SK-N-SH (cell line): ENCODE measurements around the gene TTC7B. TPM values are rescaled to one million over a fixed set of nuclear protein-coding genes. Genes with fewer than 3 reads are reported as not detected.

Experiments
- CTCF ChIA-PET: fragments of 300-600, 350-600 bp; formaldehyde crosslinking; extraction: SDS; loops from one replicate; lab custom pipeline; 2021; lab: Yijun Ruan, JAX
- POLR2A ChIA-PET: fragments of 350-600 bp; sonication (Branson Sonifier 250); formaldehyde crosslinking; extraction: SDS; loops from one replicate; lab custom pipeline; 2020; ENCODE audit warnings: antibody characterized with exemption, inconsistent platforms; lab: Yijun Ruan, JAX
- DNase-seq: peaks from one replicate; pipeline ENCODE4 v3.0.0; 2012
- H2AFZ ChIP-seq: fragments of 200-600 bp; sonication (generic); 2 replicates; pipeline ENCODE4 v1.8.1; 2016; ENCODE audit warnings: antibody characterized with exemption, mild to moderate bottlenecking, low read depth
- H3F3A ChIP-seq: fragments of 200-600 bp; sonication (generic); replicated peaks from 2 replicates; pipeline ENCODE3; 2016; ENCODE audit warnings: antibody characterized with exemption, mild to moderate bottlenecking; ENCODE audit not compliant: insufficient read depth
- H3K27ac ChIP-seq, 2 experiments: fragments of 200-500 bp in 1 of 2; fragments of 200-600 bp in 1 of 2; sonication (Bioruptor generic) in 1 of 2; sonication (generic), shearing (Covaris generic) in 1 of 2; 2 replicates each; pipeline versions ENCODE4 v1.5.1 to v1.6.1; 2014 to 2016; ENCODE audit warnings: low read depth in 2 of 2, inconsistent platforms in 1 of 2, low read length in 1 of 2, mild to moderate bottlenecking in 1 of 2, mixed read lengths in 1 of 2
- H3K27me3 ChIP-seq: fragments of 200-600 bp; sonication (generic), shearing (Covaris generic); 2 replicates; pipeline ENCODE4 v1.6.1; 2016; ENCODE audit warnings: mixed run types; ENCODE audit not compliant: insufficient read depth
- H3K36me3 ChIP-seq, 2 experiments: fragments of 200-500 bp in 1 of 2; fragments of 200-600 bp in 1 of 2; sonication (Bioruptor generic) in 1 of 2; sonication (generic) in 1 of 2; replicated peaks in 1 of 2; 2 replicates each; pipeline versions ENCODE3 to v1.5.1; 2014 to 2016; ENCODE audit warnings: low read length in 1 of 2, mild to moderate bottlenecking in 1 of 2; ENCODE audit not compliant: insufficient read depth in 2 of 2, control insufficient read depth in 1 of 2
- H3K4me1 ChIP-seq, 2 experiments: fragments of 200-500 bp in 1 of 2; fragments of 200-600 bp in 1 of 2; sonication (Bioruptor generic) in 1 of 2; sonication (generic), shearing (Covaris generic) in 1 of 2; 2 replicates each; pipeline versions ENCODE4 v1.5.1 to v1.6.1; 2014 to 2016; ENCODE audit warnings: low read depth in 1 of 2, low read length in 1 of 2, mixed run types in 1 of 2; ENCODE audit not compliant: insufficient read depth in 2 of 2, control insufficient read depth in 1 of 2
- H3K4me2 ChIP-seq: fragments of 200-600 bp; sonication (generic), shearing (Covaris generic); 2 replicates; pipeline ENCODE4 v1.6.1; 2017; ENCODE audit warnings: mixed run types
- H3K4me3 ChIP-seq, 2 experiments: fragments of 200-500 bp in 1 of 2; fragments of 200-600 bp in 1 of 2; sonication (Bioruptor generic) in 1 of 2; sonication (generic), shearing (Covaris generic) in 1 of 2; 2 replicates each; pipeline versions ENCODE4 v1.5.1 to v1.8.1; 2014 to 2016; ENCODE audit warnings: low read depth in 2 of 2, inconsistent platforms in 1 of 2, low read length in 1 of 2, mild to moderate bottlenecking in 1 of 2, mixed read lengths in 1 of 2, moderate library complexity in 1 of 2
- H3K79me2 ChIP-seq: fragments of 200-600 bp; sonication (generic); 2 replicates; pipeline ENCODE4 v1.8.1; 2017; ENCODE audit warnings: mild to moderate bottlenecking; ENCODE audit not compliant: insufficient read depth
- H3K9ac ChIP-seq: fragments of 200-600 bp; sonication (generic); 2 replicates; pipeline ENCODE4 v1.6.1; 2017; ENCODE audit warnings: mixed run types
- H3K9me2 ChIP-seq: fragments of 200-600 bp; sonication (generic); 2 replicates; pipeline ENCODE4 v1.6.1; 2017; ENCODE audit warnings: mixed run types
- H3K9me3 ChIP-seq: fragments of 200-600 bp; sonication (generic); 2 replicates; pipeline ENCODE4 v1.6.1; 2017; ENCODE audit warnings: mixed run types, mild to moderate bottlenecking, moderate library complexity
- H4K20me1 ChIP-seq: fragments of 200-600 bp; sonication (generic); 2 replicates; pipeline ENCODE4 v1.6.1; 2017; ENCODE audit warnings: mild to moderate bottlenecking, mixed run types; ENCODE audit not compliant: insufficient read depth
- ELF1 ChIP-seq: IDR thresholded peaks from 2 replicates; pipeline ENCODE4 v1.4.0; 2012
- EP300 ChIP-seq, 2 experiments: IDR thresholded peaks; 2 replicates each; pipeline versions ENCODE4 v1.4.0 to v1.6.1; 2012; ENCODE audit warnings: borderline replicate concordance in 1 of 2, low read depth in 1 of 2, low read length in 1 of 2
- EZH2phosphoT487 ChIP-seq: fragments of 200-600 bp; sonication (generic); IDR thresholded peaks from 2 replicates; pipeline ENCODE4 v1.6.1; 2017; ENCODE audit warnings: low read depth, mixed run types, mild to moderate bottlenecking, antibody characterized with exemption, moderate library complexity, borderline replicate concordance
- JUND ChIP-seq: IDR thresholded peaks from 2 replicates; pipeline ENCODE4 v1.4.0; 2012
- MXI1 ChIP-seq: IDR thresholded peaks from 2 replicates; pipeline ENCODE4 v1.6.1; 2012; ENCODE audit warnings: mild to moderate bottlenecking, low read depth, low read length, improper control_type of control experiment
- POLR2AphosphoS5 ChIP-seq: IDR thresholded peaks from 2 replicates; pipeline ENCODE4 v1.6.1; 2012; ENCODE audit warnings: low read depth, low read length
- RXRA ChIP-seq: IDR thresholded peaks from 2 replicates; pipeline ENCODE4 v1.4.0; 2012; ENCODE audit warnings: low read depth, mild to moderate bottlenecking, borderline replicate concordance
- SIN3A ChIP-seq: IDR thresholded peaks from 2 replicates; pipeline ENCODE4 v1.6.1; 2012; ENCODE audit warnings: low read depth, mild to moderate bottlenecking, low read length, moderate library complexity, borderline replicate concordance
- SMC3 ChIP-seq: IDR thresholded peaks from 2 replicates; pipeline ENCODE4 v1.6.1; 2012; ENCODE audit warnings: low read depth, low read length, improper control_type of control experiment
- WGBS: methylation state at CpG from one replicate; pipeline ENCODE4 v1.1.6; 2017; ENCODE audit warnings: low lambda C conversion rate; 5-methylcytosine and 5-hydroxymethylcytosine counted together
- polyA plus RNA-seq, 3 experiments: library from polyadenylated mRNA; depleted of rRNA; stranded (reverse); fragments of >200 nt; gene quantifications; 2 replicates each; pipeline ENCODE4 v1.2.3, GENCODE V29; 2012
- TF ChIP-seq, protein P1 (sequence below): fragments of 200-600 bp; sonication (generic); IDR thresholded peaks from 2 replicates; pipeline ENCODE4 v1.6.1; 2017; ENCODE audit warnings: antibody characterized with exemption, mild to moderate bottlenecking, moderate library complexity

Gene TTC7B
- polyA plus RNA-seq, 1 of the 3 experiments (the other 2 are of a cell fraction), result 43.1 TPM

GRCh38 chr14:90614696-90615516, 201.3 kb downstream of the TTC7B start:
- Histone ChIP-seq H3K27ac (peak overlapping the region in 1 of 2 experiments; percentile 94; a peak in 2 of 4 replicates), H3K9me2 (no peaks in the 10 kb centered on the region), H4K20me1 (no peaks in the 10 kb centered on the region), H3K27me3 (no peaks in the 10 kb centered on the region), H3K36me3 (peaks cover 0 to 10% of the 10 kb centered on the region in 2 experiments), H3K9me3 (no peaks in the 10 kb centered on the region), H3K9ac (no peak overlapping the region), H3F3A (peaks cover 5% of the 10 kb centered on the region), H3K4me2 (no peak overlapping the region), H3K79me2 (no peaks in the 10 kb centered on the region), H3K4me1 (peaks cover 7 to 37% of the 10 kb centered on the region in 2 experiments; a peak in 3 of 4 replicates), H3K4me3 (no peak overlapping the region), H2AFZ (no peak overlapping the region)
- 84% methylated on average over 10 of the region's 10 CpGs for WGBS
- DNase-seq, result no peak
- TF ChIP-seq, protein P1, sequence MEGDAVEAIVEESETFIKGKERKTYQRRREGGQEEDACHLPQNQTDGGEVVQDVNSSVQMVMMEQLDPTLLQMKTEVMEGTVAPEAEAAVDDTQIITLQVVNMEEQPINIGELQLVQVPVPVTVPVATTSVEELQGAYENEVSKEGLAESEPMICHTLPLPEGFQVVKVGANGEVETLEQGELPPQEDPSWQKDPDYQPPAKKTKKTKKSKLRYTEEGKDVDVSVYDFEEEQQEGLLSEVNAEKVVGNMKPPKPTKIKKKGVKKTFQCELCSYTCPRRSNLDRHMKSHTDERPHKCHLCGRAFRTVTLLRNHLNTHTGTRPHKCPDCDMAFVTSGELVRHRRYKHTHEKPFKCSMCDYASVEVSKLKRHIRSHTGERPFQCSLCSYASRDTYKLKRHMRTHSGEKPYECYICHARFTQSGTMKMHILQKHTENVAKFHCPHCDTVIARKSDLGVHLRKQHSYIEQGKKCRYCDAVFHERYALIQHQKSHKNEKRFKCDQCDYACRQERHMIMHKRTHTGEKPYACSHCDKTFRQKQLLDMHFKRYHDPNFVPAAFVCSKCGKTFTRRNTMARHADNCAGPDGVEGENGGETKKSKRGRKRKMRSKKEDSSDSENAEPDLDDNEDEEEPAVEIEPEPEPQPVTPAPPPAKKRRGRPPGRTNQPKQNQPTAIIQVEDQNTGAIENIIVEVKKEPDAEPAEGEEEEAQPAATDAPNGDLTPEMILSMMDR, result no peak
- TF ChIP-seq SIN3A, result no peak
- TF ChIP-seq MXI1, result no peak
- CTCF ChIA-PET, result interaction anchor here (0.8 to 2.5 kb wide), 4 partner anchors 10 to 215 kb away, joined by 3 to 14 read pairs (median 4); no protein-coding TSS in a partner anchor
- POLR2A ChIA-PET, result interaction anchor here (0.6 to 1.2 kb wide), 3 partner anchors 15 to 158 kb away, joined by 3 to 5 read pairs (median 3); no protein-coding TSS in a partner anchor

DNA sequence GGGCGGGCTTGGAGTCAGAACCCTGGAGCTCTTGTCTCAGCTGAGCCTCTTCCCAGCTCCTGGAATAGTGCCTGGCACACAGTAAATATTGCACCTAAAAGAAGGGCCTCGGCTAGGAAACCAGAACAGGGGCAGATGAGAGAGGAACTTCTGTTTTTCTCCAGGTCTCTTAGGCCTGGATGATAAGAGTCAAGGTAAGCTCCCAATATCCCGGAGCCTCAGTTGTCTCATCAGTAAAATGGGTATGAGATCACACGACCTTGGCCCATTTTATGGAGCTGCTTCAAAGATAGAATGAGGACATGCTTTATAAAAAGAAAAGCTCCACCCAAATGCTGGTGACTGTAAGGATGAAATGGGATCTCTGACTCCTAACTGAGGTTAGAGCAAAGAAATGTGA, 202.2 kb downstream of the TTC7B start:
- TF ChIP-seq EP300 (IDR thresholded peaks at IDR 0.05; ENCODE audit: borderline replicate concordance in 1 of 2, low read depth in 1 of 2, low read length in 1 of 2) (no peak), ELF1 (no peak), JUND (no peak), POLR2AphosphoS5 (no peak), RXRA (no peak), EZH2phosphoT487 (no peak), SMC3 (no peak)
- no peak overlapping the region for H3K9ac ChIP-seq
- H3K4me2 ChIP-seq, result no peak overlapping the region
- no peak for DNase-seq
- CTCF ChIA-PET, result interaction anchor here (0.9 to 2.5 kb wide), 3 partner anchors 11 to 214 kb away, joined by 3 to 14 read pairs (median 6); no protein-coding TSS in a partner anchor
- POLR2A ChIA-PET, result interaction anchor here (1.2 kb wide), 1 partner anchor 66 kb away, joined by 3 read pairs; no protein-coding TSS in a partner anchor
- no peak overlapping the region for H2AFZ ChIP-seq
- H4K20me1 ChIP-seq, result no peaks in the 10 kb centered on the region
- H3F3A ChIP-seq, result peaks cover 5% of the 10 kb centered on the region
- WGBS, result 91% methylated on average over 4 of the region's 4 CpGs
- no peaks in the 10 kb centered on the region for H3K9me3 ChIP-seq
- H3K36me3 ChIP-seq, result peaks cover 0 to 10% of the 10 kb centered on the region in 2 experiments
- H3K4me1 ChIP-seq, result peaks cover 7 to 43% of the 10 kb centered on the region in 2 experiments; a peak in 3 of 4 replicates
- H3K9me2 ChIP-seq, result no peaks in the 10 kb centered on the region
- no peak overlapping the region for H3K4me3 ChIP-seq
- no peaks in the 10 kb centered on the region for H3K79me2 ChIP-seq
- peak overlapping the region in 1 of 2 experiments; percentile 94; a peak in 2 of 4 replicates for H3K27ac ChIP-seq
- H3K27me3 ChIP-seq, result no peaks in the 10 kb centered on the region
